Measurements from ENCODE around the gene UBAC2.
"Not testable (repeated sequence)": the region's sequence is repeated elsewhere in the genome, so short reads cannot be mapped to it uniquely, and the experiment has no call there.

UBAC2 gene

GRCh38 chr13:99378985-99379733 lies 178.5 kb downstream of the UBAC2 start:
- no peak for DNase-seq (ENCODE audit: low spot score)

- DNase-seq (ENCODE audit: low spot score), result no peak
Observed at GRCh38 chr13:99379856-99380801, 179.5 kb downstream of the UBAC2 start.

GRCh38 chr13:99380921-99381645 lies 180.4 kb downstream of the UBAC2 start:
- no peak for DNase-seq (ENCODE audit: low spot score)

GRCh38 chr13:99381766-99382165 lies 181.1 kb downstream of the UBAC2 start:
- DNase-seq (ENCODE audit: low spot score), result no peak

GRCh38 chr13:99382428-99383133 lies 181.9 kb downstream of the UBAC2 start:
- DNase-seq (ENCODE audit: low spot score), result no peak

GRCh38 chr13:99383511-99383921 lies 182.9 kb downstream of the UBAC2 start:
- no peak for DNase-seq (ENCODE audit: low spot score)

- DNase-seq (ENCODE audit: low spot score), result no peak
Observed at GRCh38 chr13:99383946-99384345, 183.3 kb downstream of the UBAC2 start.

- no peak for DNase-seq (ENCODE audit: low spot score)
Observed at GRCh38 chr13:99384468-99384867, 183.8 kb downstream of the UBAC2 start.

GRCh38 chr13:99385161-99385560 lies 184.5 kb downstream of the UBAC2 start:
- no peak for DNase-seq (ENCODE audit: low spot score)

- no peak for DNase-seq (ENCODE audit: low spot score)
Observed at GRCh38 chr13:99385940-99386339, 185.3 kb downstream of the UBAC2 start.

GRCh38 chr13:99386495-99386894 lies 185.8 kb downstream of the UBAC2 start:
- no peak for DNase-seq (ENCODE audit: low spot score)

GRCh38 chr13:99386911-99387788 lies 186.5 kb downstream of the UBAC2 start:
- no peak for DNase-seq (ENCODE audit: low spot score)

GRCh38 chr13:99388334-99388923 lies 187.8 kb downstream of the UBAC2 start:
- no peak for DNase-seq (ENCODE audit: low spot score)

- DNase-seq (ENCODE audit: low spot score), result not testable (repeated sequence)
Observed at GRCh38 chr13:99389094-99389493, 188.4 kb downstream of the UBAC2 start.

GRCh38 chr13:99389520-99390304 lies 189.1 kb downstream of the UBAC2 start:
- DNase-seq (ENCODE audit: low spot score), result no peak

GRCh38 chr13:99390601-99391000 lies 189.9 kb downstream of the UBAC2 start:
- no peak for DNase-seq (ENCODE audit: low spot score)

GRCh38 chr13:99391781-99392469 lies 191.3 kb downstream of the UBAC2 start:
- DNase-seq (ENCODE audit: low spot score), result no peak

- DNase-seq (ENCODE audit: low spot score), result no peak
Observed at GRCh38 chr13:99392470-99393135, 191.9 kb downstream of the UBAC2 start.
